ENCODE measurements around the gene PGA4.
"Not testable (repeated sequence)": the region's sequence is repeated elsewhere in the genome, so short reads cannot be mapped to it uniquely, and the experiment has no call there.

GRCh38 chr11:61210629-61211028 is 11.5 kb upstream of the PGA4 start:
- not testable (repeated sequence) for TF ChIP-seq CTCF (conservative IDR thresholded peaks at IDR 0.05; ENCODE audit: low read depth in 2 of 2); POLR2AphosphoS5 (IDR thresholded peaks at IDR 0.05; ENCODE audit: low read depth); EZH2 (IDR thresholded peaks at IDR 0.05; ENCODE audit: low read depth, unreplicated experiment); ZNF114 (CRISPR knock-in tag; IDR thresholded peaks at IDR 0.05); REST (IDR thresholded peaks at IDR 0.05; ENCODE audit: unreplicated experiment)

All from GM23338 (cell line).